ENCODE measurements around the gene SNAP91.

SNAP91 gene

GRCh38 chr6:83558975-83559374 lies 149.9 kb downstream of the SNAP91 start:
- no peak for TF ChIP-seq REST (IDR thresholded peaks at IDR 0.05; ENCODE audit: insufficient read depth in 1 of 2, low read depth in 2 of 2, low read length in 2 of 2)
- no peak for TF ChIP-seq POLR2AphosphoS5 (IDR thresholded peaks at IDR 0.05; ENCODE audit: low read depth, low read length)
- no peak for TF ChIP-seq FOXP2 (optimal IDR thresholded peaks at IDR 0.05; ENCODE audit: borderline replicate concordance, extremely low read depth, extremely low read length, insufficient read depth)
- TF ChIP-seq SIN3A (IDR thresholded peaks at IDR 0.05; ENCODE audit: borderline replicate concordance, insufficient read depth, low read length), result no peak
- no peak for TF ChIP-seq TAF1 (IDR thresholded peaks at IDR 0.05; ENCODE audit: borderline replicate concordance, insufficient read depth, low read length)

- TF ChIP-seq REST (IDR thresholded peaks at IDR 0.05; ENCODE audit: insufficient read depth in 1 of 2, low read depth in 2 of 2, low read length in 2 of 2) (no peak), POLR2AphosphoS5 (IDR thresholded peaks at IDR 0.05; ENCODE audit: low read depth, low read length) (no peak), SIN3A (IDR thresholded peaks at IDR 0.05; ENCODE audit: borderline replicate concordance, insufficient read depth, low read length) (no peak), FOXP2 (optimal IDR thresholded peaks at IDR 0.05; ENCODE audit: borderline replicate concordance, extremely low read depth, extremely low read length, insufficient read depth) (no peak), TAF1 (IDR thresholded peaks at IDR 0.05; ENCODE audit: borderline replicate concordance, insufficient read depth, low read length) (no peak)
Measured at GRCh38 chr6:83556871-83557270, 152.0 kb downstream of the SNAP91 start.

GRCh38 chr6:83546636-83547035 lies 162.3 kb downstream of the SNAP91 start:
- TF ChIP-seq FOXP2 (optimal IDR thresholded peaks at IDR 0.05; ENCODE audit: borderline replicate concordance, extremely low read depth, extremely low read length, insufficient read depth) (no peak), REST (IDR thresholded peaks at IDR 0.05; ENCODE audit: insufficient read depth in 1 of 2, low read depth in 2 of 2, low read length in 2 of 2) (no peak), SIN3A (IDR thresholded peaks at IDR 0.05; ENCODE audit: borderline replicate concordance, insufficient read depth, low read length) (no peak), TAF1 (IDR thresholded peaks at IDR 0.05; ENCODE audit: borderline replicate concordance, insufficient read depth, low read length) (no peak), POLR2AphosphoS5 (IDR thresholded peaks at IDR 0.05; ENCODE audit: low read depth, low read length) (no peak)

GRCh38 chr6:83539678-83540077 lies 169.2 kb downstream of the SNAP91 start:
- TF ChIP-seq POLR2AphosphoS5 (IDR thresholded peaks at IDR 0.05; ENCODE audit: low read depth, low read length), result no peak
- no peak for TF ChIP-seq TAF1 (IDR thresholded peaks at IDR 0.05; ENCODE audit: borderline replicate concordance, insufficient read depth, low read length)
- TF ChIP-seq SIN3A (IDR thresholded peaks at IDR 0.05; ENCODE audit: borderline replicate concordance, insufficient read depth, low read length), result no peak
- TF ChIP-seq FOXP2 (optimal IDR thresholded peaks at IDR 0.05; ENCODE audit: borderline replicate concordance, extremely low read depth, extremely low read length, insufficient read depth), result no peak
- no peak for TF ChIP-seq REST (IDR thresholded peaks at IDR 0.05; ENCODE audit: insufficient read depth in 1 of 2, low read depth in 2 of 2, low read length in 2 of 2)

Data from PFSK-1 (cell line).